ENCODE data around the gene PTH1R. TPM values are rescaled to one million over a fixed set of nuclear protein-coding genes. Genes with fewer than 3 reads are reported as not detected.

The PTH1R gene
- total RNA-seq, 1 experiment from 2014 or later = 1.0 TPM

- no peak overlapping the region for H3K27ac ChIP-seq (ENCODE audit: insufficient read length, low read depth, low read length)
- no peak overlapping the region for H4K8ac ChIP-seq (replicated peaks; ENCODE audit: insufficient read length, low read depth, low read length)
- H2AK5ac ChIP-seq (ENCODE audit: insufficient read length, low read length) = no peak overlapping the region
- H3K36me3 Mint-ChIP-seq (ENCODE audit: insufficient read depth in 1 of 3, low read depth in 3 of 3) = no peaks in the 10 kb centered on the region
- H3K23me2 ChIP-seq (ENCODE audit: insufficient read length, low read depth, low read length, poor library complexity, severe bottlenecking) = peaks cover 5% of the 10 kb centered on the region
- H3T11ph ChIP-seq (ENCODE audit: low read length) = no peak overlapping the region
- peaks cover 57% of the 10 kb centered on the region for H3K27me3 ChIP-seq (ENCODE audit: insufficient read depth, low read length)
- H3K27ac Mint-ChIP-seq = no peak overlapping the region
- no peak overlapping the region for H3K4me2 ChIP-seq (ENCODE audit: insufficient read depth, insufficient read length, low read length)
- H3K4me1 Mint-ChIP-seq = peaks cover 20 to 37% of the 10 kb centered on the region in 2 experiments
- H3K9me3 Mint-ChIP-seq = no peaks in the 10 kb centered on the region; a peak in 1 of 5 replicates
- H3K4ac ChIP-seq (ENCODE audit: low read depth, low read length) = no peak overlapping the region
- no peaks in the 10 kb centered on the region for H3K79me2 ChIP-seq (ENCODE audit: insufficient read depth, low read length)
- no peaks in the 10 kb centered on the region; the same call in 1 of the 2 replicates for H3K4me1 ChIP-seq (ENCODE audit: insufficient read depth, low read length)
- H3K27me3 Mint-ChIP-seq (ENCODE audit: low read depth) = peaks cover 94% of the 10 kb centered on the region
- no peaks in the 10 kb centered on the region for H4K20me1 ChIP-seq (ENCODE audit: control insufficient read depth, insufficient read depth, insufficient read length)
- H2BK12ac ChIP-seq (ENCODE audit: insufficient read length, low read depth, low read length) = no peak overlapping the region
- no peak overlapping the region for H2BK20ac ChIP-seq (ENCODE audit: low read depth, low read length, poor library complexity, severe bottlenecking)
- DNase-seq = no peak
- no peaks in the 10 kb centered on the region for H3K9me3 ChIP-seq (ENCODE audit: control insufficient read depth, low read depth, low read length)
- H2BK120ac ChIP-seq (ENCODE audit: low read depth, low read length, poor library complexity, severe bottlenecking) = no peak overlapping the region
- H4K5ac ChIP-seq (ENCODE audit: insufficient read length, low read depth, low read length) = no peak overlapping the region
- H3K18ac ChIP-seq (ENCODE audit: insufficient read length, low read depth, low read length) = no peak overlapping the region
- peak overlapping the region in 1 of 2 experiments; percentile 80; a peak in 3 of 5 replicates for H3K4me3 Mint-ChIP-seq
- TF ChIP-seq CTCF (conservative IDR thresholded peaks at IDR 0.05) = no peak
- no peak overlapping the region for H3K14ac ChIP-seq (ENCODE audit: insufficient read depth, low read length)
- no peak overlapping the region for H4K91ac ChIP-seq (ENCODE audit: insufficient read length, low read depth, low read length)
- no peaks in the 10 kb centered on the region for H3K79me1 ChIP-seq (ENCODE audit: insufficient read depth, low read depth, low read length, poor library complexity, severe bottlenecking)
- H2BK15ac ChIP-seq (ENCODE audit: low read depth, low read length) = no peak overlapping the region
- no peak overlapping the region for H2AFZ ChIP-seq (ENCODE audit: low read length)
- WGBS (ENCODE audit: extremely low coverage, insufficient read length, low lambda C conversion rate) = no CpG with 5 or more reads among the region's 5 CpGs
- no peak overlapping the region for H3K56ac ChIP-seq (ENCODE audit: insufficient read length, low read depth, low read length)
- no peak overlapping the region for H2BK5ac ChIP-seq (ENCODE audit: insufficient read length, low read length)
- no peak overlapping the region for H3K23ac ChIP-seq (ENCODE audit: insufficient read length, low read depth, low read length)
- H3K9ac ChIP-seq (ENCODE audit: extremely low read depth, insufficient read length, low read length) = no peak overlapping the region
Observed at GRCh38 chr3:46884427-46884826, 6.9 kb downstream of the PTH1R start.

All from H9 (cell line).